ENCODE data around the gene AQP7.

Gene AQP7

DNA sequence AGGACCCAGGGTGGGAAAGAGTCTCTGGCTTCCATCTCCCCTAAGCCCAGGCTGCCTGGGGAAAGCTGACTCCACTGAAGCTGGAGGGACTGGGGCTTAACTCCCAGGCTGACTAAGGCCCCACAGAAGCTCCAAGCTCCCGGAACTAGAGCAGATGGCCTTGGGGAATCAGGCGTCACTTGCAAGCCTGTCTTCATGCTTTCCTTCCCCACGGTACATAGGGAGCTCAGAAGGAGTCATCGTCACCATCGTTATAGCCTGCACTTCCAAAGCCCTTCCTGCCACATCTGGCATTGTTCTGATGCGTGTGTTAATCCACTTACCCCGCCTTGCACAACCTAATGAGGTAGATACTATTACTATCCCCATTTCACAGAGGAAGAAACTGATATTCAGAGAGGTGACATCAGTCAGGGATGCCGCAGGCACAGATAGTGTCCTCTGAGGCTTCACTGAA, 33.5 kb upstream of the AQP7 start:
- no peaks in the 10 kb centered on the region for H4K20me1 ChIP-seq (ENCODE audit: insufficient read depth, low read length)
- H3K4me2 ChIP-seq (ENCODE audit: insufficient read depth, low read length) = no peak overlapping the region
- no peak overlapping the region for H3K4me3 ChIP-seq (ENCODE audit: low read depth in 1 of 2, low read length in 2 of 2)
- no peak for TF ChIP-seq EZH2 (IDR thresholded peaks at IDR 0.05; ENCODE audit: borderline replicate concordance, low read depth, low read length, severe bottlenecking)
- TF ChIP-seq, protein P1, sequence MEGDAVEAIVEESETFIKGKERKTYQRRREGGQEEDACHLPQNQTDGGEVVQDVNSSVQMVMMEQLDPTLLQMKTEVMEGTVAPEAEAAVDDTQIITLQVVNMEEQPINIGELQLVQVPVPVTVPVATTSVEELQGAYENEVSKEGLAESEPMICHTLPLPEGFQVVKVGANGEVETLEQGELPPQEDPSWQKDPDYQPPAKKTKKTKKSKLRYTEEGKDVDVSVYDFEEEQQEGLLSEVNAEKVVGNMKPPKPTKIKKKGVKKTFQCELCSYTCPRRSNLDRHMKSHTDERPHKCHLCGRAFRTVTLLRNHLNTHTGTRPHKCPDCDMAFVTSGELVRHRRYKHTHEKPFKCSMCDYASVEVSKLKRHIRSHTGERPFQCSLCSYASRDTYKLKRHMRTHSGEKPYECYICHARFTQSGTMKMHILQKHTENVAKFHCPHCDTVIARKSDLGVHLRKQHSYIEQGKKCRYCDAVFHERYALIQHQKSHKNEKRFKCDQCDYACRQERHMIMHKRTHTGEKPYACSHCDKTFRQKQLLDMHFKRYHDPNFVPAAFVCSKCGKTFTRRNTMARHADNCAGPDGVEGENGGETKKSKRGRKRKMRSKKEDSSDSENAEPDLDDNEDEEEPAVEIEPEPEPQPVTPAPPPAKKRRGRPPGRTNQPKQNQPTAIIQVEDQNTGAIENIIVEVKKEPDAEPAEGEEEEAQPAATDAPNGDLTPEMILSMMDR (IDR thresholded peaks at IDR 0.05; ENCODE audit: borderline replicate concordance, extremely low read depth, low read length, poor library complexity, severe bottlenecking) = no peak
- no peaks in the 10 kb centered on the region for H3K9me3 ChIP-seq (ENCODE audit: insufficient read depth, low read length, severe bottlenecking)
- H3K79me2 ChIP-seq (ENCODE audit: insufficient read depth, low read length) = no peaks in the 10 kb centered on the region
- no peak overlapping the region for H3K9ac ChIP-seq (ENCODE audit: low read depth, low read length)
- no peak for ATAC-seq (ENCODE audit: insufficient read depth, low read depth)
- no peaks in the 10 kb centered on the region for H3K27me3 ChIP-seq (ENCODE audit: insufficient read depth, low read length, poor library complexity)
- H2AFZ ChIP-seq (ENCODE audit: low read depth, low read length) = no peak overlapping the region
- no peaks in the 10 kb centered on the region for H3K4me1 ChIP-seq (ENCODE audit: insufficient read depth, low read length)
- no peak overlapping the region for H3K27ac ChIP-seq (ENCODE audit: low read length)
- H3K36me3 ChIP-seq (ENCODE audit: insufficient read depth, low read length) = no peaks in the 10 kb centered on the region
- DNase-seq = no peak

DNA sequence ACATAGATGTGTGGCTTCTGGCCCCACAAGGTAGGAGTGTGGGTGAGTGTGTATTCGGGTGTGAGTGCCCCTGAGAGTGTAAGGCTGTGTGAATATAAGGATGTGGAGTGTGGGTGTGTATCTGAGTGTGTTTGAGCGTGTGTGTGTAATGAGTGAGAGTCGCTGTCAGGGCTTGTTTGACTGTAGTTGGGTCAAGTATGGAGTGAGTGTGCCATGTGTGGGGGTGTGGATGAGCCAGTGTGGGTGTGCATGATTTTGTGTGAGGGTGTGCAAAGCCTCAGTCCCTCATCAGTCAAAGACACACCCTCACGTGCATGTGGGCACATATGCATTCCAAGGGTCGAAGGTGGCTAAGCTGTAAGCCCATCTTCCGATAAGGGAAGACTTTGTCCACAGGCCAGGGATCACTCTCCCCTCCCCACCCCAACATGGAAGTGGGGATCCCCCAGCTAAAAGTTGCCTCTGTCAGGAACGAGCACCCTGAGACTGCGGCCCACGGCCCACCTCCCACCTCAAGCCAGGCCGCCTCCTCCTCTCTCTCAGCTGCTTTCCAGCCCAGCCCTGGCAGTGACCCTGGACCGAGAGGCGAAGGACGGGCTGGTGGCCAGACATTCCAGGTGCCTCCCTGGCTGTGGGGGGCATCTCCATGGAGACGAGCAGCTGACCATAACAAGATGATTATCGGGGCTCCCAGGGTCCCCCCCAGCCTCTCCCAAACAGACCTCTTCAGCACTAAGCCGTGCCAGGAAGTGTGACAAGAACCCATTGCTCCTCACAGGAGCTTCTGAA, 32.1 kb upstream of the AQP7 start:
- no peaks in the 10 kb centered on the region for H4K20me1 ChIP-seq (ENCODE audit: insufficient read depth, low read length)
- no peaks in the 10 kb centered on the region for H3K79me2 ChIP-seq (ENCODE audit: insufficient read depth, low read length)
- no peak overlapping the region for H3K4me3 ChIP-seq (ENCODE audit: low read depth in 1 of 2, low read length in 2 of 2)
- no peaks in the 10 kb centered on the region for H3K36me3 ChIP-seq (ENCODE audit: insufficient read depth, low read length)
- H3K27ac ChIP-seq (ENCODE audit: low read length) = no peak overlapping the region
- H3K4me2 ChIP-seq (ENCODE audit: insufficient read depth, low read length) = no peak overlapping the region
- no peak overlapping the region for H3K9ac ChIP-seq (ENCODE audit: low read depth, low read length)
- TF ChIP-seq, protein P1 (IDR thresholded peaks at IDR 0.05; ENCODE audit: borderline replicate concordance, extremely low read depth, low read length, poor library complexity, severe bottlenecking) = no peak
- no peak for TF ChIP-seq EZH2 (IDR thresholded peaks at IDR 0.05; ENCODE audit: borderline replicate concordance, low read depth, low read length, severe bottlenecking)
- ATAC-seq (ENCODE audit: insufficient read depth, low read depth) = no peak
- H3K27me3 ChIP-seq (ENCODE audit: insufficient read depth, low read length, poor library complexity) = no peaks in the 10 kb centered on the region
- H3K9me3 ChIP-seq (ENCODE audit: insufficient read depth, low read length, severe bottlenecking) = no peaks in the 10 kb centered on the region
- no peaks in the 10 kb centered on the region for H3K4me1 ChIP-seq (ENCODE audit: insufficient read depth, low read length)
- no peak overlapping the region for H2AFZ ChIP-seq (ENCODE audit: low read depth, low read length)
- DNase-seq = no peak

DNA sequence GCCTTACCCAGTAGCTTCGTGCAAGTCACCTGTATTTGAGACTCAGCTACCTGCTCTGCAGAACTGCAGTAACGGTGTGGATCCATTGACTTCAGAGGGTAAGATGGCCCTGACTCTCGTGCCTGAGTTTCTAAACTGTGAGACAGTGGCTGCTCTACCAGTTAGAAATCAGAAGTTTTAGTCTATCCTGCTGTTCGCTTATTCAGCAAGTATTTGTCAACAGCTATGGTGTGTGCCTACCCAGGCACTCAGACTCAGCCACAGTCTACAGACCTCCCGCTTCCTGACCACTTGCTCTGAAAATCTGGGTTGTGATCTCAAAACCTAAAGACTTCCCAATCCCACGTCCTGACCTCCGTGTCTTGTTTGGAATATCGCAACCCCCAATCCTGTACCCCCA, 31.5 kb upstream of the AQP7 start:
- no peak overlapping the region for H3K9ac ChIP-seq (ENCODE audit: low read depth, low read length)
- no peaks in the 10 kb centered on the region for H3K79me2 ChIP-seq (ENCODE audit: insufficient read depth, low read length)
- no peaks in the 10 kb centered on the region for H3K27me3 ChIP-seq (ENCODE audit: insufficient read depth, low read length, poor library complexity)
- H2AFZ ChIP-seq (ENCODE audit: low read depth, low read length) = no peak overlapping the region
- no peak for DNase-seq
- H3K4me2 ChIP-seq (ENCODE audit: insufficient read depth, low read length) = no peak overlapping the region
- no peaks in the 10 kb centered on the region for H3K9me3 ChIP-seq (ENCODE audit: insufficient read depth, low read length, severe bottlenecking)
- no peak overlapping the region for H3K27ac ChIP-seq (ENCODE audit: low read length)
- TF ChIP-seq, protein P1 (IDR thresholded peaks at IDR 0.05; ENCODE audit: borderline replicate concordance, extremely low read depth, low read length, poor library complexity, severe bottlenecking) = no peak
- TF ChIP-seq EZH2 (IDR thresholded peaks at IDR 0.05; ENCODE audit: borderline replicate concordance, low read depth, low read length, severe bottlenecking) = no peak
- no peak overlapping the region for H3K4me3 ChIP-seq (ENCODE audit: low read depth in 1 of 2, low read length in 2 of 2)
- no peaks in the 10 kb centered on the region for H4K20me1 ChIP-seq (ENCODE audit: insufficient read depth, low read length)
- H3K36me3 ChIP-seq (ENCODE audit: insufficient read depth, low read length) = no peaks in the 10 kb centered on the region
- no peak for ATAC-seq (ENCODE audit: insufficient read depth, low read depth)
- H3K4me1 ChIP-seq (ENCODE audit: insufficient read depth, low read length) = no peaks in the 10 kb centered on the region
